Duodenal mucosa (tissue), 2 donors: ENCODE data around the gene CDC7.
"Not testable (repeated sequence)": the region's sequence is repeated elsewhere in the genome, so short reads cannot be mapped to it uniquely, and the experiment has no call there.

Experiments used
- H3K27ac ChIP-seq: one replicate; pipeline ENCODE4 v1.7.0; 2013; ENCODE audit warnings: low read depth, low read length
- H3K27me3 ChIP-seq, 2 donors: one replicate each; pipeline ENCODE4 v1.7.0; 2013; ENCODE audit warnings: low read length in 2 of 2, control low read depth in 1 of 2; ENCODE audit not compliant: insufficient read depth in 2 of 2, control insufficient read depth in 1 of 2
- H3K36me3 ChIP-seq, 2 donors: one replicate each; pipeline ENCODE4 v1.7.0; 2013; ENCODE audit warnings: low read length in 2 of 2, control low read depth in 1 of 2; ENCODE audit not compliant: insufficient read depth in 2 of 2, control insufficient read depth in 1 of 2
- H3K4me1 ChIP-seq, 2 donors: one replicate each; pipeline ENCODE4 v1.7.0; 2013; ENCODE audit warnings: low read length in 2 of 2, control low read depth in 1 of 2; ENCODE audit not compliant: insufficient read depth in 2 of 2, control insufficient read depth in 1 of 2
- H3K4me3 ChIP-seq, 2 donors: one replicate each; pipeline ENCODE4 v1.7.0; 2013; ENCODE audit warnings: low read length in 2 of 2, low read depth in 1 of 2
- H3K9ac ChIP-seq, 2 donors: one replicate each; pipeline ENCODE4 v1.7.0; 2013; ENCODE audit warnings: low read length in 2 of 2, low read depth in 1 of 2
- H3K9me3 ChIP-seq, 2 donors: one replicate each; pipeline ENCODE4 v1.7.0; 2013; ENCODE audit warnings: low read length in 2 of 2, control low read depth in 1 of 2; ENCODE audit not compliant: control insufficient read depth in 1 of 2

The CDC7 gene

DNA sequence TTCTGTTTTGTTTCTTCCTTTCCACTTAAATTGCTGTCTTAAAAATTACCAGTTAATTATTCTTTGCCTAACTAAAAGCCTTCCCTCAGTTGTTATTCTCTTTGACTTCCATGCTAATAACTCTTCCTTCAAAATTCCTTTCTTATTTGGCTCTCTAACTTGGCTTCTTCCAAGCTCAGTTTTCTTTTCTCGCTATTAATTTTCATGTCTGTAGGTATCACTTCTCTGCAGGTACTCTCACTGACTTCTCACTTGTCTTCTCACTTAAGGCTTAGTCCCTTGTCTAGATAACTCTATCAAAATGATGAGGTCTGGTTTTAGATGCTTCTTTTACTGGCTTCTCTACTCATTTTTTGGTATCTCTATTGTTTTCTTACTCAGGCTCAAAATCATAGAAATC is 10.1 kb downstream of the CDC7 start:
- Histone ChIP-seq H3K4me1 (no peaks in the 10 kb centered on the region), H3K27ac (no peak overlapping the region), H3K36me3 (peaks cover 0 to 7% of the 10 kb centered on the region in 2 donors), H3K4me3 (no peak overlapping the region), H3K9ac (no peak overlapping the region), H3K27me3 (no peaks in the 10 kb centered on the region), H3K9me3 (no peaks in the 10 kb centered on the region)

DNA sequence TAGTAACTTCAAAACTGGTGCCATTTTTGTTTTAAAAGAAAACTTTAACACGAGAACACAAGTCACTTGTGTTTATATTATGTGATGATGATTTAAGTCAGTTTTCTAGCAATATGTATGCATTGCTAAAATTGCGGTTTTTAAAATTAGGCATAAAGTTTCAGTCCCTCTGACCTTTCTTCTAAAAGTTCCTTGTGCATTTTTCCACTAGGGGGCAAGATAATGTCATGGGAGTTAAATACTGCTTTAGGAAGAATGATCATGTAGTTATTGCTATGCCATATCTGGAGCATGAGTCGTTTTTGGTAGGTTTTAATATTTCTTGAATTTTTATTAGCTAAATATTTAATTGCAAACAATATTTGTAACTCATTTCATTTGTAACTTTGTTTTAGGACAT is 10.7 kb downstream of the CDC7 start:
- Histone ChIP-seq H3K27ac (no peak overlapping the region), H3K36me3 (peaks cover 0 to 9% of the 10 kb centered on the region in 2 donors), H3K9ac (no peak overlapping the region), H3K4me1 (no peaks in the 10 kb centered on the region), H3K9me3 (no peaks in the 10 kb centered on the region), H3K4me3 (no peak overlapping the region), H3K27me3 (no peaks in the 10 kb centered on the region)

GRCh38 chr1:91513160-91513559 is 12.5 kb downstream of the CDC7 start:
- no peak overlapping the region for H3K4me3 ChIP-seq
- no peaks in the 10 kb centered on the region for H3K27me3 ChIP-seq
- H3K4me1 ChIP-seq, result no peaks in the 10 kb centered on the region
- H3K9ac ChIP-seq, result no peak overlapping the region
- H3K27ac ChIP-seq, result no peak overlapping the region
- no peaks in the 10 kb centered on the region for H3K9me3 ChIP-seq
- H3K36me3 ChIP-seq, result peaks cover 0 to 9% of the 10 kb centered on the region in 2 donors

DNA sequence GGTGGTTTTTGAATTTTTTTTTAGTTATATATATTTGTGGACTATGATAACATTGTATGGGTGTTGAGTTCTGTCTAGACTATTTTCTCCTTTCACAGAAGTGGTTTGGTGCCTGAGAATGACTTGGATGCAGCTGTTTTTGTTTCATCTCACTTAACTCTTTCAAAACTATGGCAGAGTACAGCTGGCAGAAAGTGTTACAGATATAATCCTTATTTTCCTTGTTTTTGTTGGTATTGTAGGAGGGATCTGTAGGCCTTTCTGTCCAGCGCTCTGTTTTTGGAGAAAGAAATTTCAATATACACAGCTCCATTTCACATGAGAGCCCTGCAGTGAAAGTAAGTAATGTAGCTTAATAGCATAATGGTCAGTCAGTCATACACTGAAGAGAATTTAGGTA is 13.1 kb downstream of the CDC7 start:
- no peaks in the 10 kb centered on the region for H3K4me1 ChIP-seq

GRCh38 chr1:91515994-91516393 is 15.3 kb downstream of the CDC7 start:
- no peaks in the 10 kb centered on the region for H3K27me3 ChIP-seq
- no peaks in the 10 kb centered on the region for H3K9me3 ChIP-seq
- peaks cover 0 to 9% of the 10 kb centered on the region in 2 donors for H3K36me3 ChIP-seq
- no peak overlapping the region for H3K4me3 ChIP-seq
- H3K4me1 ChIP-seq, result no peaks in the 10 kb centered on the region
- no peak overlapping the region for H3K9ac ChIP-seq
- no peak overlapping the region for H3K27ac ChIP-seq

More for the DNA sequence above, 13.1 kb downstream of the CDC7 start:
- no peak overlapping the region for H3K9ac ChIP-seq
- no peaks in the 10 kb centered on the region for H3K9me3 ChIP-seq
- no peak overlapping the region for H3K4me3 ChIP-seq
- H3K36me3 ChIP-seq, result peaks cover 0 to 9% of the 10 kb centered on the region in 2 donors
- no peaks in the 10 kb centered on the region for H3K27me3 ChIP-seq
- no peak overlapping the region for H3K27ac ChIP-seq

DNA sequence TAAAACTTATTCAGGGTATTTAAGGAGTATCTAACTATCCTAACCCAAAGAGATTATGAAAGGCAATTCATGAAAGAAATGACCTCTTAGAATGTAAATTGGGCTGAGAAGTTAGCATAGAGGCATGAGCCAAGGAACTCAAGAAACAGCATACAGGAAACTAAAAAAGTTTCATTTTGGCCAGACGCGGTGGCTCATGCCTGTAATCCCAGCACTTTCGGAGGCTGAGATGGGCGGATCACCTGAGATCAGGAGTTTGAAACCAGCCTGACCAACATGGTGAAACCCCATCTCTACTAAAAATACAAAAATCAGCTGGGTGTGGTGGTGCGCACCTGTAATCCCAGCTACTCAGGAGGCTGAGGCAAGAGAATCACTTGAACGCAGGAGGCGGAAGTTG is 16.0 kb downstream of the CDC7 start:
- not testable (repeated sequence) for H3K36me3 ChIP-seq, H3K9ac ChIP-seq, H3K27me3 ChIP-seq, H3K27ac ChIP-seq, H3K9me3 ChIP-seq, H3K4me1 ChIP-seq, H3K4me3 ChIP-seq

GRCh38 chr1:91519167-91519566 is 18.5 kb downstream of the CDC7 start:
- not testable (repeated sequence) for H3K36me3 ChIP-seq

DNA sequence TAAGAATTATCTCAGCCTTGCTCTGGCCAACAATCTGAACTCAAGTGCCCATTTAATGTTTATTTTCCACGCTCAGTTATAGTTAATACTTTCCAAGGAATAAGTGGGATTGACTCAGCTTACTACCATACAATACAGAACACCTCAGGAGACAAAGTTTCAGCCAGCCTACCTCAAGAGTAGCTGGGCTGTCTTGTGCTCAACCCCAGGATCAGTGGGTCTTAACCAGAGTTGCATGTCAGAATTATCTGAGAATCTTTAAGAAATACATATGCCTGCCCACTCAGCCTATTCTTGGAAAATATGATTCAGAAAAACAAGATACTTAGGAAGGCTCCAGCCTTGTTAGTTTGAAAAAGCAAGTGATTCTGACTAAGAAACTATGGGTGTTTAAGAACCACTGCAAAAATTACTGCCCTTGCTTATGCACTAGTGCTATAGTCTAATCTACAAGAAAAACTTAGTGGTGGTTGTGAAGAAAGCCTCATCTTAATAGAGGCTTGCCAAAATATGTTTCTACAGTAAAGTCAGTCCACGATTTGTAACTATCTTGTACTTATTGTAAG is 20.4 kb downstream of the CDC7 start:
- Histone ChIP-seq H3K4me3 (no peak overlapping the region), H3K9me3 (no peaks in the 10 kb centered on the region), H3K4me1 (peaks cover 0 to 5% of the 10 kb centered on the region in 2 donors), H3K9ac (no peak overlapping the region), H3K36me3 (no peaks in the 10 kb centered on the region), H3K27ac (no peak overlapping the region), H3K27me3 (no peaks in the 10 kb centered on the region)

More at GRCh38 chr1:91519167-91519566, 18.5 kb downstream of the CDC7 start:
- H3K4me3 ChIP-seq, H3K27me3 ChIP-seq, H3K4me1 ChIP-seq, H3K9me3 ChIP-seq, H3K27ac ChIP-seq, H3K9ac ChIP-seq: not testable (repeated sequence)

GRCh38 chr1:91523482-91523881 is 22.8 kb downstream of the CDC7 start:
- Histone ChIP-seq H3K9ac (no peak overlapping the region), H3K27me3 (no peaks in the 10 kb centered on the region), H3K36me3 (no peaks in the 10 kb centered on the region), H3K4me3 (no peak overlapping the region), H3K9me3 (no peaks in the 10 kb centered on the region), H3K27ac (no peak overlapping the region), H3K4me1 (peaks cover 0 to 5% of the 10 kb centered on the region in 2 donors)

DNA sequence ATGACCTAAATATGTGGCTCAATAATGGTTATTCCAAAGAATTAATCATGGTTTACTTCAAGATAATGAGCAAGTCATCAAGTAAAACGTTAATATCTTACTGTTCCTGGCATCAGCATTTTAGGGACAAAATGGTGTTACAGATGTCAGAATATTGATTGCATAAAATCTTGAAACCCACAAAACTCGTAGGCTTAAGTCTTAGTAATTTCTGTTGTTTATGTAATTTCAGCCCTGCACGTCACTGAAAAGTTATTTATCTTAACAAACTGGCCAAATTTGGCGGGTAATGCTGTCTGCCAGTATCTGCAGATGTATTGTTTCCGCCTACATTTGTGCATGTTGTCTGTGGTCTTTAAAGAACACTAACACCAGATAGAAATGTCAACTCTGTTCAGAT is 25.8 kb downstream of the CDC7 start:
- Histone ChIP-seq H3K27ac (no peak overlapping the region), H3K9ac (no peak overlapping the region), H3K27me3 (no peaks in the 10 kb centered on the region), H3K4me1 (peaks cover 0 to 5% of the 10 kb centered on the region in 2 donors), H3K9me3 (no peaks in the 10 kb centered on the region), H3K4me3 (no peak overlapping the region), H3K36me3 (no peaks in the 10 kb centered on the region)

DNA sequence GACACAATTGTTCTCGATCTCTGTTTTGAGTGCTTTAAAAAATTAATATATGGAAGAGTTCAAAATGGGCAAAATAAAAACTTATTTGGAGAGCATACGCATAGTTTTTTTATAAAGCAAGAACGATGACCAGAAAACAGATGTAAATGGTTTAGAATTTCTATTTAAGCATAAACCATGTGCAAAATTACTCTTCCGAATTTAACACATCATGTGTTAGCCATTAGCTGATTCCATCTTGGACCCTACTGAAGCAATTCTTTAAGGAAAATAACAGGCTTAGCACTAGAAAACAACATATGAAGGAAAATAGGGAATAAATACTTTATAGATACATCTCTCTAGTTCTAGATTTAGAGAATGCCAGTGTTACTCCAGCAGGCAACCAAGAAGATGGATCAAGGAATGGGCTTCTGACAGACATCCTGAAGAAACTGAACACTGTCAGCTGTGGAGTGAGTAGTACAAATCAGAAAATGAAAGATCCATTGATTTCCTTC is 26.7 kb downstream of the CDC7 start:
- Histone ChIP-seq H3K9me3 (no peaks in the 10 kb centered on the region), H3K9ac (no peak overlapping the region), H3K4me1 (peaks cover 0 to 5% of the 10 kb centered on the region in 2 donors), H3K36me3 (no peaks in the 10 kb centered on the region), H3K27ac (no peak overlapping the region), H3K4me3 (no peak overlapping the region), H3K27me3 (no peaks in the 10 kb centered on the region)
